ENCODE measurements around the gene LCN6. TPM values are rescaled to one million over a fixed set of nuclear protein-coding genes. Genes with fewer than 3 reads are reported as not detected.

Gene LCN6
- total RNA-seq, 4 donors from 2014 or later = 0.82 to 6.7 (median 2.5) TPM; not detected in 1

GRCh38 chr9:136760424-136760823 is 12.1 kb upstream of the LCN6 start:
- Histone ChIP-seq H3K4me1 (peaks cover 0 to 16% (median 0%) of the 10 kb centered on the region in 3 donors), H3K27me3 (peaks cover 0 to 80% (median 5%) of the 10 kb centered on the region in 4 donors), H3K27ac (no peak overlapping the region), H3K4me3 (no peak overlapping the region), H3K36me3 (no peaks in the 10 kb centered on the region), H3K9me3 (peaks cover 0 to 12% (median 0%) of the 10 kb centered on the region in 3 donors)
- WGBS, 2 donors = 34 to 100% methylated on average over 1 to 3 of the region's 25 CpGs
- intact Hi-C loops (cut with DNase I) = no loop called here
- no peak for DNase-seq
- no peak for TF ChIP-seq CTCF (IDR thresholded peaks at IDR 0.05)
- no peak for TF ChIP-seq POLR2A (IDR thresholded peaks at IDR 0.05)

GRCh38 chr9:136759436-136760325 is 11.4 kb upstream of the LCN6 start:
- H3K27me3 ChIP-seq = peaks cover 0 to 78% (median 5%) of the 10 kb centered on the region in 4 donors
- TF ChIP-seq CTCF (IDR thresholded peaks at IDR 0.05) = no peak
- no peak for TF ChIP-seq POLR2A (IDR thresholded peaks at IDR 0.05)

GRCh38 chr9:136759001-136759400 is 10.7 kb upstream of the LCN6 start:
- WGBS, 2 donors = 90% methylated on average over 2 of the region's 9 CpGs; no CpG with 5 or more reads in 1 of the 2 donors
- Histone ChIP-seq H3K36me3 (no peaks in the 10 kb centered on the region), H3K4me1 (peaks cover 0 to 16% (median 0%) of the 10 kb centered on the region in 3 donors), H3K9me3 (peaks cover 0 to 13% (median 0%) of the 10 kb centered on the region in 3 donors), H3K4me3 (no peak overlapping the region), H3K27me3 (peaks cover 0 to 77% (median 4%) of the 10 kb centered on the region in 4 donors), H3K27ac (no peak overlapping the region)
- TF ChIP-seq CTCF (IDR thresholded peaks at IDR 0.05) (no peak), POLR2A (IDR thresholded peaks at IDR 0.05) (no peak)
- intact Hi-C loops (cut with DNase I) = no loop called here
- no peak for DNase-seq

More at GRCh38 chr9:136759436-136760325, 11.4 kb upstream of the LCN6 start:
- H3K36me3 ChIP-seq = no peaks in the 10 kb centered on the region
- H3K4me1 ChIP-seq = peaks cover 0 to 16% (median 0%) of the 10 kb centered on the region in 3 donors
- intact Hi-C loops (cut with DNase I) = no loop called here
- peaks cover 0 to 13% (median 0%) of the 10 kb centered on the region in 3 donors for H3K9me3 ChIP-seq
- H3K27ac ChIP-seq = no peak overlapping the region
- WGBS, 2 donors = 76 to 84% methylated on average over 6 to 12 of the region's 27 CpGs
- H3K4me3 ChIP-seq = no peak overlapping the region
- no peak for DNase-seq

- Histone ChIP-seq H3K4me3 (no peak overlapping the region), H3K9me3 (peaks cover 0 to 13% (median 0%) of the 10 kb centered on the region in 3 donors), H3K27ac (no peak overlapping the region), H3K36me3 (no peaks in the 10 kb centered on the region), H3K4me1 (peaks cover 0 to 9% (median 0%) of the 10 kb centered on the region in 3 donors), H3K27me3 (peaks cover 0 to 73% (median 0%) of the 10 kb centered on the region in 4 donors)
- intact Hi-C loops (cut with DNase I) = no loop called here
- WGBS, 2 donors = 53 to 88% methylated on average over 3 to 5 of the region's 20 CpGs
- DNase-seq = no peak
- TF ChIP-seq POLR2A (IDR thresholded peaks at IDR 0.05) (no peak), CTCF (IDR thresholded peaks at IDR 0.05) (no peak)
These were observed 9.4 kb upstream of the LCN6 start for GRCh38 chr9:136757751-136758140.

- TF ChIP-seq POLR2A (IDR thresholded peaks at IDR 0.05) = no peak
- TF ChIP-seq CTCF (IDR thresholded peaks at IDR 0.05) = no peak
- intact Hi-C loops (cut with DNase I) = no loop called here
These were observed 9.0 kb upstream of the LCN6 start for GRCh38 chr9:136757328-136757727.

More at GRCh38 chr9:136757328-136757727, 9.0 kb upstream of the LCN6 start:
- Histone ChIP-seq H3K4me3 (no peak overlapping the region), H3K9me3 (peaks cover 0 to 14% (median 0%) of the 10 kb centered on the region in 3 donors), H3K27ac (no peak overlapping the region), H3K27me3 (peaks cover 0 to 69% (median 0%) of the 10 kb centered on the region in 4 donors), H3K36me3 (no peaks in the 10 kb centered on the region), H3K4me1 (peaks cover 0 to 9% (median 0%) of the 10 kb centered on the region in 3 donors)
- 76% methylated on average over 7 of the region's 20 CpGs; no CpG with 5 or more reads in 1 of the 2 donors for WGBS, 2 donors
- no peak for DNase-seq
